K562 (cell line): ENCODE measurements around the gene LMO2. TPM values are rescaled to one million over a fixed set of nuclear protein-coding genes. Genes with fewer than 3 reads are reported as not detected.

ENCODE experiments used
- BRF2 ChIP-seq: IDR thresholded peaks from 3 replicates; pipeline ENCODE4 v1.6.1; 2011; ENCODE audit warnings: borderline replicate concordance, mild to moderate bottlenecking; ENCODE audit not compliant: insufficient read length, insufficient read depth
- CHD2 ChIP-seq: IDR thresholded peaks from 2 replicates; pipeline ENCODE4 v1.6.1; 2011; ENCODE audit warnings: low read depth, low read length
- DMBX1 ChIP-seq: fragments of 250-450 bp; sonication (Bioruptor Pico); IDR thresholded peaks from 2 replicates; pipeline ENCODE4 v1.8.0; 2022; ENCODE audit warnings: inconsistent platforms, mild to moderate bottlenecking, moderate library complexity, borderline replicate concordance
- E4F1 ChIP-seq: fragments of 250-450 bp; sonication (Bioruptor Pico); IDR thresholded peaks from 2 replicates; pipeline ENCODE4 v1.5.0; 2021; ENCODE audit warnings: mild to moderate bottlenecking, borderline replicate concordance
- EP300 ChIP-seq: IDR thresholded peaks from 2 replicates; pipeline ENCODE4 v1.6.1; 2012; ENCODE audit warnings: low read length, improper control_type of control experiment
- GABPA ChIP-seq: fragments of 200-800 bp; sonication (Bioruptor generic); conservative IDR thresholded peaks from 2 replicates; pipeline ENCODE4 v1.6.1; 2016; ENCODE audit warnings: low read depth, missing genetic modification characterization, missing compliant biosample characterization
- MYNN ChIP-seq, 2 experiments: sonication (generic); formaldehyde crosslinking in 1 of 2; IDR thresholded peaks; 2 replicates each; pipeline versions ENCODE4 v1.5.0 to v1.6.1; 2016 to 2020; ENCODE audit warnings: antibody characterized with exemption in 1 of 2, missing genetic modification reagents in 1 of 2
- NELFE ChIP-seq: IDR thresholded peaks from 2 replicates; pipeline ENCODE4 v1.6.1; 2011; ENCODE audit warnings: mild to moderate bottlenecking; ENCODE audit not compliant: insufficient read depth, insufficient read length
- NRF1 ChIP-seq, 2 experiments: fragments of 450-650 bp; IDR thresholded peaks in 1 of 2; conservative IDR thresholded peaks in 1 of 2; 2 replicates each; pipeline ENCODE4 v1.6.1; 2014; ENCODE audit warnings: mild to moderate bottlenecking in 2 of 2
- SOX6 ChIP-seq: fragments of 450-650 bp; IDR thresholded peaks from 2 replicates; pipeline ENCODE4 v1.6.1; 2014; ENCODE audit warnings: mild to moderate bottlenecking
- YY1 ChIP-seq, 3 experiments: IDR thresholded peaks; 2 replicates each; pipeline ENCODE4 v1.6.1; 2011; ENCODE audit warnings: low read length in 2 of 3, mild to moderate bottlenecking in 2 of 3, moderate library complexity in 2 of 3, borderline replicate concordance in 1 of 3, control low read depth in 1 of 3, low read depth in 1 of 3; ENCODE audit not compliant: insufficient read depth in 3 of 3, insufficient replicate concordance in 2 of 3, control insufficient read depth in 1 of 3, insufficient read length in 1 of 3; ENCODE audit errors: extremely low read depth in 1 of 3
- ZNF146 ChIP-seq: IDR thresholded peaks from one replicate; pipeline ENCODE4 v1.6.1; 2018; ENCODE audit warnings: missing compliant biosample characterization; ENCODE audit not compliant: unreplicated experiment
- ZNF347 ChIP-seq: fragments of 450-650 bp; formaldehyde crosslinking; IDR thresholded peaks from 2 replicates; pipeline ENCODE4 v1.4.0; 2020; ENCODE audit warnings: low read depth, mild to moderate bottlenecking, moderate library complexity
- ZNF354B ChIP-seq: fragments of 250-450 bp; sonication (Bioruptor Pico); IDR thresholded peaks from 2 replicates; pipeline ENCODE4 v1.4.0; 2020
- ZNF764 ChIP-seq: fragments of 250-450 bp; sonication (Bioruptor Pico); IDR thresholded peaks from 2 replicates; pipeline ENCODE4 v1.4.0; 2020; ENCODE audit warnings: low read depth, mild to moderate bottlenecking, moderate library complexity
- polyA plus RNA-seq, 8 experiments: library from polyadenylated mRNA; depleted of rRNA in 4 of 8; stranded (reverse) in 5 of 8; unstranded in 3 of 8; fragments of >200 nt; fragmentation: Nextera tagmentation in 2 of 8; fragmentation: Illumina TruSeq in 1 of 8; extraction: Ambion mirVana in 2 of 8; extraction: Trizol in 1 of 8; gene quantifications; 2 replicates each; pipeline versions ENCODE4 v1.2.1 to v1.2.3, GENCODE V29; 2011 to 2014; ENCODE audit warnings: inconsistent platforms in 1 of 8, missing spikeins in 1 of 8
- total RNA-seq, 7 experiments: library from RNA; depleted of rRNA in 6 of 7; stranded (reverse); fragments of >200 nt in 6 of 7; fragmentation: Illumina TruSeq in 2 of 7; extraction: Trizol in 2 of 7; gene quantifications; 2 replicates each; pipeline versions ENCODE4 v1.2.1 to v1.2.3, GENCODE V29; 2011 to 2021; ENCODE audit warnings: low replicate concordance in 1 of 7
- TF ChIP-seq, protein P1 (sequence below), 2 experiments: IDR thresholded peaks in 1 of 2; conservative IDR thresholded peaks in 1 of 2; 2 replicates each; pipeline ENCODE4 v1.6.1; 2016; ENCODE audit warnings: low read depth in 2 of 2, mild to moderate bottlenecking in 1 of 2, missing compliant biosample characterization in 1 of 2, missing genetic modification characterization in 1 of 2, moderate library complexity in 1 of 2
- TF ChIP-seq, protein P2 (sequence below): fragments of 450-650 bp; IDR thresholded peaks from 2 replicates; pipeline ENCODE4 v1.6.1; 2016; ENCODE audit warnings: borderline replicate concordance

LMO2 gene
- total and polyA plus RNA-seq, 9 of the 15 experiments (the other 6 are each of a cell fraction or from before 2014, with no cell fraction given) = 6.9 to 126 (median 91.5) TPM

GRCh38 chr11:33892906-33893594 is 1.2 kb upstream of the LMO2 start (continued):
- TF ChIP-seq, protein P1, sequence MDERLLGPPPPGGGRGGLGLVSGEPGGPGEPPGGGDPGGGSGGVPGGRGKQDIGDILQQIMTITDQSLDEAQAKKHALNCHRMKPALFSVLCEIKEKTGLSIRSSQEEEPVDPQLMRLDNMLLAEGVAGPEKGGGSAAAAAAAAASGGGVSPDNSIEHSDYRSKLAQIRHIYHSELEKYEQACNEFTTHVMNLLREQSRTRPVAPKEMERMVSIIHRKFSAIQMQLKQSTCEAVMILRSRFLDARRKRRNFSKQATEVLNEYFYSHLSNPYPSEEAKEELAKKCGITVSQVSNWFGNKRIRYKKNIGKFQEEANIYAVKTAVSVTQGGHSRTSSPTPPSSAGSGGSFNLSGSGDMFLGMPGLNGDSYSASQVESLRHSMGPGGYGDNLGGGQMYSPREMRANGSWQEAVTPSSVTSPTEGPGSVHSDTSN (CRISPR knock-in tag; IDR thresholded peaks at IDR 0.05; ENCODE audit: low read depth) = peak; percentile 55; the same call in 1 of the 2 replicates
- TF ChIP-seq, protein P1 (tag; conservative IDR thresholded peaks at IDR 0.05; ENCODE audit: low read depth) = peak; percentile 94
- TF ChIP-seq ZNF354B (CRISPR knock-in tag) (no peak), SOX6 (peak; percentile 53), ZNF146 (CRISPR knock-in tag) (no peak), NRF1 (conservative IDR thresholded peaks at IDR 0.05 in 1 of 2, IDR thresholded peaks at IDR 0.05 in 1 of 2) (peak; percentile 89 to 91), EP300 (0 out of 2 replicates have a peak, but pooled peaks have one; percentile 8), GABPA (peak; percentile 17; the same call in 1 of the 2 replicates), ZNF347 (no peak), CHD2 (no peak), NELFE (no peak), MYNN (IDR thresholded peaks at IDR 0.05) (peak; percentile 38; the same call in 1 of the 2 replicates), MYNN (CRISPR knock-in tag; IDR thresholded peaks at IDR 0.05) (no peak), ZNF764 (CRISPR knock-in tag) (no peak), DMBX1 (CRISPR knock-in tag) (peak; percentile 69; the same call in 1 of the 2 replicates), E4F1 (CRISPR knock-in tag) (peak; percentile 22; the same call in 1 of the 2 replicates), BRF2 (no peak), YY1 (IDR thresholded peaks at IDR 0.05; ENCODE audit: borderline replicate concordance in 1 of 3, control insufficient read depth in 1 of 3, extremely low read depth in 1 of 3, insufficient read depth in 3 of 3, insufficient read length in 1 of 3, insufficient replicate concordance in 2 of 3, low read depth in 1 of 3, low read length in 2 of 3) (peak in 2 of 3 experiments; percentile 64 to 84)
- TF ChIP-seq, protein P2, sequence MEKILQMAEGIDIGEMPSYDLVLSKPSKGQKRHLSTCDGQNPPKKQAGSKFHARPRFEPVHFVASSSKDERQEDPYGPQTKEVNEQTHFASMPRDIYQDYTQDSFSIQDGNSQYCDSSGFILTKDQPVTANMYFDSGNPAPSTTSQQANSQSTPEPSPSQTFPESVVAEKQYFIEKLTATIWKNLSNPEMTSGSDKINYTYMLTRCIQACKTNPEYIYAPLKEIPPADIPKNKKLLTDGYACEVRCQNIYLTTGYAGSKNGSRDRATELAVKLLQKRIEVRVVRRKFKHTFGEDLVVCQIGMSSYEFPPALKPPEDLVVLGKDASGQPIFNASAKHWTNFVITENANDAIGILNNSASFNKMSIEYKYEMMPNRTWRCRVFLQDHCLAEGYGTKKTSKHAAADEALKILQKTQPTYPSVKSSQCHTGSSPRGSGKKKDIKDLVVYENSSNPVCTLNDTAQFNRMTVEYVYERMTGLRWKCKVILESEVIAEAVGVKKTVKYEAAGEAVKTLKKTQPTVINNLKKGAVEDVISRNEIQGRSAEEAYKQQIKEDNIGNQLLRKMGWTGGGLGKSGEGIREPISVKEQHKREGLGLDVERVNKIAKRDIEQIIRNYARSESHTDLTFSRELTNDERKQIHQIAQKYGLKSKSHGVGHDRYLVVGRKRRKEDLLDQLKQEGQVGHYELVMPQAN = peak; percentile 28; the same call in 1 of the 2 replicates
